IMR-90 (cell line): ENCODE measurements around the gene DVL1.

Experiments
- BHLHE40 ChIP-seq: fragments of 150-350 bp; IDR thresholded peaks from 2 replicates; pipeline ENCODE4 v1.6.1; 2016; ENCODE audit warnings: mild to moderate bottlenecking, low read depth, low read length
- CTCF ChIP-seq: conservative IDR thresholded peaks from 2 replicates; pipeline ENCODE4 v1.5.1; 2012; ENCODE audit warnings: mild to moderate bottlenecking, low read depth, low read length, improper control_type of control experiment
- FOS ChIP-seq: fragments of 150-350 bp; IDR thresholded peaks from 2 replicates; pipeline ENCODE4 v1.6.1; 2016; ENCODE audit warnings: low read depth, low read length
- MXI1 ChIP-seq: IDR thresholded peaks from 2 replicates; pipeline ENCODE4 v1.6.1; 2012; ENCODE audit warnings: low read depth, mild to moderate bottlenecking, low read length, moderate library complexity, borderline replicate concordance
- POLR2A ChIP-seq: IDR thresholded peaks from 2 replicates; pipeline ENCODE4 v1.6.1; 2012; ENCODE audit warnings: mild to moderate bottlenecking, low read depth, low read length
- RCOR1 ChIP-seq: IDR thresholded peaks from 2 replicates; pipeline ENCODE4 v1.6.1; 2012; ENCODE audit warnings: mild to moderate bottlenecking, low read length, improper control_type of control experiment; ENCODE audit not compliant: insufficient replicate concordance

GRCh38 chr1:1371746-1372711 is 22.8 kb upstream of the DVL1 start:
- TF ChIP-seq RCOR1 (no peak), CTCF (peak; percentile 74), BHLHE40 (no peak), MXI1 (no peak), FOS (no peak), POLR2A (no peak)
